Fibroblast of lung (primary cell): ENCODE measurements around the gene ZBTB11.

Source experiments
- EZH2 ChIP-seq: IDR thresholded peaks from 2 replicates; pipeline ENCODE4 v1.5.1; 2012; ENCODE audit warnings: low read length, control low read depth, mild to moderate bottlenecking; ENCODE audit errors: missing control alignments
- TF ChIP-seq, protein P1 (sequence below), 2 donors: IDR thresholded peaks in 1 of 2; conservative IDR thresholded peaks in 1 of 2; 1 replicate in 1 of 2; 2 replicates in 1 of 2; pipeline ENCODE4 v1.5.1; 2011 to 2012; ENCODE audit warnings: low read length in 2 of 2, control low read depth in 1 of 2, inconsistent platforms in 1 of 2, low read depth in 1 of 2, mild to moderate bottlenecking in 1 of 2

DNA sequence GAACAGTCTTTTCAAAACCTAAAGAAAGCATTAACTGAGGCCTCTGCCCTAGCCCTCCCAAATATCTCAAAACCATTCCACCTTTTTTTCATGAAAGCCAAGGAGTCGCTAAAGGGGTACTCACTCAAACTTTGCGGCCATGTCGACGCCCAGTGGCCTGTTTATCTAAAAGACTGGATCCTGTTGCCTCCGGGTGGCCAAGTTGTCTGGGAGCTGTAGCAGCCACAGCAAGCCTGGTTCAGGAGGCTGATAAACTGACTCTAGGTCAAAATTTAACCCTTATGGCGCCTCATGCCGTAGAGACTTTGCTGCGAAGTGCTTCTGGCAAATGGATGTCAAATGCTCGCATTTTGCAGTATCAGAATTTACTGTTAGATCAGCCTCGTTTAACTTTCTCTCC, 39.5 kb downstream of the ZBTB11 start:
- TF ChIP-seq, protein P1, sequence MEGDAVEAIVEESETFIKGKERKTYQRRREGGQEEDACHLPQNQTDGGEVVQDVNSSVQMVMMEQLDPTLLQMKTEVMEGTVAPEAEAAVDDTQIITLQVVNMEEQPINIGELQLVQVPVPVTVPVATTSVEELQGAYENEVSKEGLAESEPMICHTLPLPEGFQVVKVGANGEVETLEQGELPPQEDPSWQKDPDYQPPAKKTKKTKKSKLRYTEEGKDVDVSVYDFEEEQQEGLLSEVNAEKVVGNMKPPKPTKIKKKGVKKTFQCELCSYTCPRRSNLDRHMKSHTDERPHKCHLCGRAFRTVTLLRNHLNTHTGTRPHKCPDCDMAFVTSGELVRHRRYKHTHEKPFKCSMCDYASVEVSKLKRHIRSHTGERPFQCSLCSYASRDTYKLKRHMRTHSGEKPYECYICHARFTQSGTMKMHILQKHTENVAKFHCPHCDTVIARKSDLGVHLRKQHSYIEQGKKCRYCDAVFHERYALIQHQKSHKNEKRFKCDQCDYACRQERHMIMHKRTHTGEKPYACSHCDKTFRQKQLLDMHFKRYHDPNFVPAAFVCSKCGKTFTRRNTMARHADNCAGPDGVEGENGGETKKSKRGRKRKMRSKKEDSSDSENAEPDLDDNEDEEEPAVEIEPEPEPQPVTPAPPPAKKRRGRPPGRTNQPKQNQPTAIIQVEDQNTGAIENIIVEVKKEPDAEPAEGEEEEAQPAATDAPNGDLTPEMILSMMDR (conservative IDR thresholded peaks at IDR 0.05 in 1 of 2, IDR thresholded peaks at IDR 0.05 in 1 of 2; ENCODE audit: low read depth in 1 of 2, low read length in 2 of 2) = no peak
- TF ChIP-seq EZH2 = no peak
